H9 (cell line): ENCODE measurements around the gene LRRC45. TPM values are rescaled to one million over a fixed set of nuclear protein-coding genes. Genes with fewer than 3 reads are reported as not detected.

Source experiments
- DNase-seq: peaks from one replicate; pipeline ENCODE4 v3.0.0-alpha.2; 2017
- H2AFZ ChIP-seq: one replicate; pipeline ENCODE4 v1.6.1; 2013; ENCODE audit warnings: mild to moderate bottlenecking, low read length, control low read depth, moderate library complexity
- H2AK5ac ChIP-seq: 2 replicates; pipeline ENCODE4 v1.6.1; 2013; ENCODE audit warnings: low read length, control low read depth, mixed read lengths; ENCODE audit not compliant: insufficient read length
- H2BK120ac ChIP-seq: one replicate; pipeline ENCODE4 v1.6.1; 2013; ENCODE audit warnings: low read depth, mild to moderate bottlenecking, low read length, control low read depth, inconsistent platforms; ENCODE audit not compliant: poor library complexity, severe bottlenecking
- H2BK12ac ChIP-seq: 2 replicates; pipeline ENCODE4 v1.6.1; 2013; ENCODE audit warnings: low read length, control low read depth, mixed read lengths, low read depth; ENCODE audit not compliant: insufficient read length
- H2BK15ac ChIP-seq: 2 replicates; pipeline ENCODE4 v1.6.1; 2013; ENCODE audit warnings: low read depth, low read length, control low read depth
- H2BK20ac ChIP-seq: one replicate; pipeline ENCODE4 v1.6.1; 2013; ENCODE audit warnings: low read depth, mild to moderate bottlenecking, low read length, control low read depth, inconsistent platforms; ENCODE audit not compliant: poor library complexity, severe bottlenecking
- H2BK5ac ChIP-seq: 2 replicates; pipeline ENCODE4 v1.6.1; 2013; ENCODE audit warnings: low read length, control low read depth, mixed read lengths; ENCODE audit not compliant: insufficient read length
- H3K14ac ChIP-seq: 2 replicates; pipeline ENCODE4 v1.6.1; 2013; ENCODE audit warnings: low read length, control low read depth; ENCODE audit not compliant: insufficient read depth
- H3K18ac ChIP-seq: 2 replicates; pipeline ENCODE4 v1.6.1; 2013; ENCODE audit warnings: low read depth, mild to moderate bottlenecking, mixed read lengths, low read length, control low read depth; ENCODE audit not compliant: insufficient read length
- H3K23ac ChIP-seq: 2 replicates; pipeline ENCODE4 v1.6.1; 2013; ENCODE audit warnings: low read length, control low read depth, mixed read lengths, low read depth; ENCODE audit not compliant: insufficient read length
- H3K23me2 ChIP-seq: 2 replicates; pipeline ENCODE4 v1.6.1; 2013; ENCODE audit warnings: low read depth, mild to moderate bottlenecking, mixed read lengths, low read length, control low read depth; ENCODE audit not compliant: insufficient read length, poor library complexity, severe bottlenecking
- H3K27ac ChIP-seq: 2 replicates; pipeline ENCODE4 v1.5.1; 2013; ENCODE audit warnings: low read length, control low read depth, mixed read lengths, low read depth; ENCODE audit not compliant: insufficient read length
- H3K27me3 ChIP-seq: 2 replicates; pipeline ENCODE4 v1.6.1; 2013; ENCODE audit warnings: low read length, control low read depth, inconsistent platforms; ENCODE audit not compliant: insufficient read depth
- H3K4ac ChIP-seq: 2 replicates; pipeline ENCODE4 v1.6.1; 2013; ENCODE audit warnings: low read depth, mild to moderate bottlenecking, control low read depth, inconsistent platforms, low read length, moderate library complexity
- H3K4me1 ChIP-seq: 2 replicates; pipeline ENCODE4 v1.6.1; 2013; ENCODE audit warnings: low read length, control low read depth, inconsistent platforms; ENCODE audit not compliant: insufficient read depth
- H3K4me2 ChIP-seq: 2 replicates; pipeline ENCODE4 v1.6.1; 2013; ENCODE audit warnings: low read length, control low read depth, mixed read lengths; ENCODE audit not compliant: insufficient read length, insufficient read depth
- H3K56ac ChIP-seq: 2 replicates; pipeline ENCODE4 v1.6.1; 2013; ENCODE audit warnings: low read depth, mild to moderate bottlenecking, mixed read lengths, low read length, control low read depth; ENCODE audit not compliant: insufficient read length
- H3K79me1 ChIP-seq: 2 replicates; pipeline ENCODE4 v1.6.1; 2013; ENCODE audit warnings: low read depth, mild to moderate bottlenecking, moderate library complexity, low read length, control low read depth, inconsistent platforms; ENCODE audit not compliant: insufficient read depth, poor library complexity, severe bottlenecking
- H3K79me2 ChIP-seq: 2 replicates; pipeline ENCODE4 v1.6.1; 2013; ENCODE audit warnings: low read length, control low read depth, inconsistent platforms; ENCODE audit not compliant: insufficient read depth
- H3K9ac ChIP-seq: 2 replicates; pipeline ENCODE4 v1.6.1; 2013; ENCODE audit warnings: low read length, control low read depth, mixed read lengths; ENCODE audit not compliant: insufficient read length; ENCODE audit errors: extremely low read depth
- H3K9me3 ChIP-seq: one replicate; pipeline ENCODE4 v1.6.1; 2013; ENCODE audit warnings: low read depth, low read length, inconsistent platforms; ENCODE audit not compliant: control insufficient read depth
- H3T11ph ChIP-seq: one replicate; pipeline ENCODE4 v1.6.1; 2013; ENCODE audit warnings: mild to moderate bottlenecking, low read length, control low read depth, inconsistent platforms
- H4K20me1 ChIP-seq: one replicate; pipeline ENCODE4 v1.6.1; 2013; ENCODE audit not compliant: control insufficient read depth, insufficient read length, insufficient read depth
- H4K5ac ChIP-seq: 2 replicates; pipeline ENCODE4 v1.6.1; 2013; ENCODE audit warnings: low read depth, mild to moderate bottlenecking, mixed read lengths, low read length, control low read depth; ENCODE audit not compliant: insufficient read length
- H4K8ac ChIP-seq: replicated peaks from 2 replicates; pipeline ENCODE4 v1.6.1; 2013; ENCODE audit warnings: low read length, control low read depth, mixed read lengths, low read depth; ENCODE audit not compliant: insufficient read length
- H4K91ac ChIP-seq: 2 replicates; pipeline ENCODE4 v1.6.1; 2013; ENCODE audit warnings: low read depth, mild to moderate bottlenecking, moderate library complexity, mixed read lengths, low read length, control low read depth; ENCODE audit not compliant: insufficient read length
- H3K27ac Mint-ChIP-seq, 3 experiments: 2 replicates in 2 of 3; 3 replicates in 1 of 3; pipeline ENCODE4 v1.8.0; 2020 to 2021; ENCODE audit warnings: mixed read lengths in 3 of 3, mild to moderate bottlenecking in 1 of 3, moderate library complexity in 1 of 3
- H3K27me3 Mint-ChIP-seq: 2 replicates; pipeline ENCODE4 v1.8.0; 2021; ENCODE audit warnings: low read depth, mild to moderate bottlenecking, moderate library complexity, mixed read lengths
- H3K36me3 Mint-ChIP-seq, 3 experiments: 2 replicates in 2 of 3; 3 replicates in 1 of 3; pipeline ENCODE4 v1.8.0; 2020 to 2021; ENCODE audit warnings: low read depth in 3 of 3, mixed read lengths in 3 of 3; ENCODE audit not compliant: insufficient read depth in 1 of 3
- H3K4me1 Mint-ChIP-seq, 2 experiments: 2 replicates each; pipeline ENCODE4 v1.8.0; 2020; ENCODE audit warnings: mixed read lengths in 2 of 2
- H3K4me3 Mint-ChIP-seq, 2 experiments: 2 replicates in 1 of 2; 3 replicates in 1 of 2; pipeline ENCODE4 v1.8.0; 2020 to 2021; ENCODE audit warnings: mild to moderate bottlenecking in 2 of 2, mixed read lengths in 2 of 2, moderate library complexity in 1 of 2
- H3K9me3 Mint-ChIP-seq, 2 experiments: 2 replicates in 1 of 2; 3 replicates in 1 of 2; pipeline ENCODE4 v1.8.0; 2020; ENCODE audit warnings: mild to moderate bottlenecking in 2 of 2, mixed read lengths in 2 of 2, moderate library complexity in 1 of 2
- WGBS: extraction: QIAGEN DNeasy Blood & Tissue Kit; methylation state at CpG from one replicate; pipeline ENCODE4 v1.1.7; 2013; ENCODE audit warnings: missing lambda C conversion rate, low lambda C conversion rate, mixed read lengths; ENCODE audit not compliant: insufficient read length; ENCODE audit errors: extremely low coverage; 5-methylcytosine and 5-hydroxymethylcytosine counted together
- total RNA-seq: library from RNA; stranded (reverse); gene quantifications from 2 replicates; pipeline ENCODE4 v1.2.1, GENCODE V29; 2021
- TF ChIP-seq, protein P1 (sequence below): fragments of 200-600 bp; sonication (generic); conservative IDR thresholded peaks from 3 replicates; pipeline ENCODE4 v1.8.0; 2021; ENCODE audit warnings: antibody characterized with exemption, mild to moderate bottlenecking

The LRRC45 gene
- total RNA-seq, 1 experiment from 2014 or later: 28.7 TPM

DNA sequence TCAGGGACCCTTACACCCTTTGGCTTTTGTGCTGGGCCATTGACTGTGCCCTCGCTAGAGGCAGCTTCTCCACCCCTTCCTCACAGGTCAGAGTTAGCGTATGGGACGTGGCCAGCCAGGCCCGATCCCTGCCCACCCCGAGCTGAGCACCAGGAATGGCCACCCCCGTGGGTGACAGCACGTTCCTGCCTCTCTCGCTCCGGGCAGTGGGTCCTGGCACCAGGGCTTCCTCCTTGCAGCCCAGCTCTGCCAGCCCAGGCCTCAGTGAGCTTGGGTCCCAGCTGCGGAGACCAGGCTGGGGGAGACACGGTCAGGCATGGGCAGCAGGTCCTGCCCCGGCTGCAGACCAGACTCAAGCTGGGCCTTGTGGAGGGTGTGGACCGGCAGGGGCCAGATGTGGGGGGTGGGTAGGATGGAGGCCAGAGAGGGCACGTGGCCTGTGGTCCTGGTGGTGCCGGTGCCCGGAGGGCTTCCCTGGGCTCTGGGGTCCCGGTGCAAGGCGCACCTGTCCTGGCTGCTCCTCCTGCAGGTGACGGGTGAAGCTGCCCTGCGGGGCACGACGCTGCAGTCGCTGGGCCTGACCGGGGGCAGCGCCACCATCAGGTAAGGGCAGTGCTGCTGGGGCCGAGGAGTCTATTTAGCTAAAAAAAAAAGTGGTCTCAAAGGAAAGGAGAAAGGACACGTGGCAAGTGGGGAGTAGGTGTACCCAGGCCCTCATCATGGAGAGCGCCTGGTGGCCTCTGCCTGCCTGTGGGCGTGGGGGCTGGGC lies 27.5 kb upstream of the LRRC45 start:
- no peaks in the 10 kb centered on the region for H3K27me3 ChIP-seq
- H4K8ac ChIP-seq: no peak overlapping the region
- no peak overlapping the region for H3T11ph ChIP-seq
- no peak overlapping the region for H2BK15ac ChIP-seq
- H4K91ac ChIP-seq: no peak overlapping the region
- no peak overlapping the region for H3K9ac ChIP-seq
- H3K18ac ChIP-seq: no peak overlapping the region
- H3K79me2 ChIP-seq: no peaks in the 10 kb centered on the region
- no CpG with 5 or more reads among the region's 29 CpGs for WGBS
- DNase-seq: peak; percentile 79
- Mint-ChIP-seq H3K4me1 (peaks cover 16 to 31% of the 10 kb centered on the region in 2 experiments), H3K4me3 (no peak overlapping the region), H3K36me3 (peaks cover 0 to 12% (median 11%) of the 10 kb centered on the region in 3 experiments; a peak in 6 of 7 replicates), H3K9me3 (no peaks in the 10 kb centered on the region), H3K27me3 (no peaks in the 10 kb centered on the region), H3K27ac (peak overlapping the region in 2 of 3 experiments; percentile 36 to 87; a peak in 2 of 7 replicates)
- no peak overlapping the region for H2BK20ac ChIP-seq
- H2AFZ ChIP-seq: no peak overlapping the region
- TF ChIP-seq, protein P1, sequence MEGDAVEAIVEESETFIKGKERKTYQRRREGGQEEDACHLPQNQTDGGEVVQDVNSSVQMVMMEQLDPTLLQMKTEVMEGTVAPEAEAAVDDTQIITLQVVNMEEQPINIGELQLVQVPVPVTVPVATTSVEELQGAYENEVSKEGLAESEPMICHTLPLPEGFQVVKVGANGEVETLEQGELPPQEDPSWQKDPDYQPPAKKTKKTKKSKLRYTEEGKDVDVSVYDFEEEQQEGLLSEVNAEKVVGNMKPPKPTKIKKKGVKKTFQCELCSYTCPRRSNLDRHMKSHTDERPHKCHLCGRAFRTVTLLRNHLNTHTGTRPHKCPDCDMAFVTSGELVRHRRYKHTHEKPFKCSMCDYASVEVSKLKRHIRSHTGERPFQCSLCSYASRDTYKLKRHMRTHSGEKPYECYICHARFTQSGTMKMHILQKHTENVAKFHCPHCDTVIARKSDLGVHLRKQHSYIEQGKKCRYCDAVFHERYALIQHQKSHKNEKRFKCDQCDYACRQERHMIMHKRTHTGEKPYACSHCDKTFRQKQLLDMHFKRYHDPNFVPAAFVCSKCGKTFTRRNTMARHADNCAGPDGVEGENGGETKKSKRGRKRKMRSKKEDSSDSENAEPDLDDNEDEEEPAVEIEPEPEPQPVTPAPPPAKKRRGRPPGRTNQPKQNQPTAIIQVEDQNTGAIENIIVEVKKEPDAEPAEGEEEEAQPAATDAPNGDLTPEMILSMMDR: peak; percentile 56
- H2AK5ac ChIP-seq: no peak overlapping the region
- H3K23ac ChIP-seq: no peak overlapping the region
- H3K4me2 ChIP-seq: no peak overlapping the region
- H2BK5ac ChIP-seq: no peak overlapping the region
- no peak overlapping the region for H3K56ac ChIP-seq
- H3K4me1 ChIP-seq: no peaks in the 10 kb centered on the region; the same call in 1 of the 2 replicates
- H4K20me1 ChIP-seq: no peaks in the 10 kb centered on the region
- H2BK12ac ChIP-seq: no peak overlapping the region
- H3K27ac ChIP-seq: no peak overlapping the region
- no peak overlapping the region for H3K4ac ChIP-seq
- H4K5ac ChIP-seq: no peak overlapping the region
- H2BK120ac ChIP-seq: no peak overlapping the region
- H3K9me3 ChIP-seq: no peaks in the 10 kb centered on the region
- H3K23me2 ChIP-seq: no peaks in the 10 kb centered on the region
- no peak overlapping the region for H3K14ac ChIP-seq
- no peaks in the 10 kb centered on the region for H3K79me1 ChIP-seq
